Natural killer cell (primary cell): Measurements from ENCODE around the gene RELT. TPM values are rescaled to one million over a fixed set of nuclear protein-coding genes. Genes with fewer than 3 reads are reported as not detected.

Experiments used
- ATAC-seq, 3 donors: fragments of 150-1000 bp in 2 of 3; fragments of 200-7000 bp in 1 of 3; cut with Tn5 transposase; 1 replicate in 1 of 3; 2 replicates in 2 of 3; pipeline ENCODE4 v1.10.0; 2021; ENCODE audit warnings: mild to moderate bottlenecking in 2 of 3, moderate library complexity in 2 of 3
- DNase-seq, 2 donors: peaks; one replicate each; pipeline versions ENCODE4 v3.0.0 to v3.0.0-alpha.2; 2013 to 2021; ENCODE audit warnings: mixed read lengths in 1 of 2
- H3K27ac ChIP-seq: one replicate; pipeline ENCODE4 v1.5.1; 2013; ENCODE audit warnings: mild to moderate bottlenecking, low read length
- H3K27me3 ChIP-seq: one replicate; pipeline ENCODE4 v1.6.1; 2013; ENCODE audit warnings: low read length; ENCODE audit not compliant: control insufficient read depth, insufficient read depth
- H3K36me3 ChIP-seq: one replicate; pipeline ENCODE4 v1.6.1; 2013; ENCODE audit warnings: low read length; ENCODE audit not compliant: control insufficient read depth, insufficient read depth
- H3K4me1 ChIP-seq: one replicate; pipeline ENCODE4 v1.6.1; 2013; ENCODE audit warnings: low read length; ENCODE audit not compliant: control insufficient read depth, insufficient read depth
- H3K4me3 ChIP-seq: one replicate; pipeline ENCODE4 v1.5.1; 2013; ENCODE audit warnings: low read length
- H3K9me3 ChIP-seq: one replicate; pipeline ENCODE4 v1.6.1; 2013; ENCODE audit warnings: low read length; ENCODE audit not compliant: control insufficient read depth, insufficient read depth
- H3K27ac Mint-ChIP-seq, 2 donors: one replicate each; pipeline ENCODE4 v1.8.0; 2022; ENCODE audit warnings: mild to moderate bottlenecking in 2 of 2, mixed read lengths in 2 of 2, moderate library complexity in 1 of 2
- H3K27me3 Mint-ChIP-seq, 2 donors: one replicate each; pipeline ENCODE4 v1.8.0; 2022; ENCODE audit warnings: low read depth in 2 of 2, mixed read lengths in 2 of 2
- H3K36me3 Mint-ChIP-seq: one replicate; pipeline ENCODE4 v1.8.0; 2022; ENCODE audit warnings: mixed read lengths
- H3K4me1 Mint-ChIP-seq, 2 donors: one replicate each; pipeline ENCODE4 v1.8.0; 2022; ENCODE audit warnings: mixed read lengths in 2 of 2
- H3K4me3 Mint-ChIP-seq: one replicate; pipeline ENCODE4 v1.8.0; 2022; ENCODE audit warnings: mild to moderate bottlenecking, moderate library complexity, mixed read lengths
- H3K9me3 Mint-ChIP-seq, 2 donors: one replicate each; pipeline ENCODE4 v1.8.0; 2022; ENCODE audit warnings: mixed read lengths in 2 of 2
- CTCF ChIP-seq: fragments of 200-600 bp; IDR thresholded peaks from one replicate; pipeline ENCODE4 v1.8.0; 2022; ENCODE audit warnings: antibody characterized with exemption
- WGBS: methylation state at CpG from one replicate; pipeline ENCODE4 v1.1.7; 2013; ENCODE audit warnings: missing lambda C conversion rate; ENCODE audit not compliant: insufficient coverage; 5-methylcytosine and 5-hydroxymethylcytosine counted together
- intact Hi-C: fragments of 100-400 bp; cut with micrococcal nuclease; formaldehyde crosslinking; loops from one replicate; pipeline ENCODE4 v1.14.2; 2022
- total RNA-seq, 4 donors: library from RNA; stranded (reverse); fragments of 120-200 nt in 1 of 4; gene quantifications; one replicate each; pipeline versions ENCODE4 v1.2.3 to v1.2.4, GENCODE V29; 2013 to 2022

The RELT gene
- total RNA-seq, 3 donors from 2014 or later (not counting 1 experiment from before 2014, with no cell fraction given), result 132 to 264 (median 151) TPM

DNA sequence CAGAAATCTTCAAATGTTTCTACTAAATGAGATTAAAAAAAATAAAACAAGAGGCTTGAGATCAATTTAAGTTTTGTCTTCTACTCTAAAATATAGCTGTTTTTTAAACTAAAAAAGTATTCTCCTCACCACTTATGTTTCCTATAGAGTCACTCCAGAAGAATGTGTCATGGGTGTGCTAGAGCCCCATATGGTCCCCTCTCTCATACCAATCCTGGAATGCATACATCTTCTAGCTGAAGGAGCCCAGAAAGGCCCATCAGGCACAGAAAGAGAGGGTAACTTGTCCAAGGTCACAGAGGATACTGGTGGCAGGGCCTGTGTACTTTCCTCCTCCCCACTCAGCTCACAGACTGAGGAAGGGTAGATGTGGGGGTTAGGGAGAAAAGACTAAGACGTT, 34.4 kb downstream of the RELT start:
- H3K27ac ChIP-seq, result no peak overlapping the region
- H3K4me1 ChIP-seq, result no peaks in the 10 kb centered on the region
- H3K27me3 ChIP-seq, result no peaks in the 10 kb centered on the region
- peaks cover 25% of the 10 kb centered on the region for H3K36me3 ChIP-seq
- Mint-ChIP-seq H3K27me3 (no peaks in the 10 kb centered on the region), H3K4me1 (peaks cover 13 to 22% of the 10 kb centered on the region in 2 donors), H3K4me3 (no peak overlapping the region), H3K27ac (no peak overlapping the region), H3K36me3 (no peaks in the 10 kb centered on the region), H3K9me3 (no peaks in the 10 kb centered on the region)
- no peaks in the 10 kb centered on the region for H3K9me3 ChIP-seq
- intact Hi-C loops, result no loop called here
- no peak for TF ChIP-seq CTCF
- WGBS, result 60% methylated on average over 1 of the region's 1 CpG
- ATAC-seq, result no peak
- no peak overlapping the region for H3K4me3 ChIP-seq
- no peak for DNase-seq

DNA sequence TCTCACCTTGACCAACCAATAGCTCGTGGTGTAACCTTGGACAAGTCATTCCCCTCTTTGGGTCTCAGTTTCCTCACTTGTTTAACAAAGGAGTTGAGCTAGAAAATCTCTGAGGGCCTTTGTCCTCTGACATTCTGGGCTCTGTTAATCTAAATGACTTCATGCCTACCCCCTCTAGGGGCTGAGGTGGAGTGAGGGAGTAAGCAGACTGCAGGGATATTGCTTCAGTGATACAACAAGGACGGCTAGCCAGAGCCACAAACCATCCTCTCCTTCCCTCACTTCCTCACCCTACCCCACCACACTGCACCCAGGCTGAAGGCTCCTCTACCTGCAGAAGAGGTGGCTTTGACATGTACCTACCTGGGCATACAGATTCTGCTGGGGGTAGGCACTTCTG, 34.8 kb downstream of the RELT start:
- peaks cover 14 to 22% of the 10 kb centered on the region in 2 donors for H3K4me1 Mint-ChIP-seq
- WGBS, result 71% methylated on average over 2 of the region's 2 CpGs
- H3K36me3 ChIP-seq, result peaks cover 22% of the 10 kb centered on the region
- no peaks in the 10 kb centered on the region for H3K27me3 ChIP-seq
- H3K9me3 Mint-ChIP-seq, result no peaks in the 10 kb centered on the region
- no peaks in the 10 kb centered on the region for H3K4me1 ChIP-seq
- H3K9me3 ChIP-seq, result no peaks in the 10 kb centered on the region
- H3K27ac Mint-ChIP-seq, result no peak overlapping the region
- ATAC-seq (no peak), DNase-seq (no peak)
- H3K27ac ChIP-seq, result no peak overlapping the region
- TF ChIP-seq CTCF, result no peak
- H3K36me3 Mint-ChIP-seq, result no peaks in the 10 kb centered on the region
- H3K4me3 Mint-ChIP-seq, result no peak overlapping the region
- intact Hi-C loops, result no loop called here
- H3K4me3 ChIP-seq, result no peak overlapping the region
- no peaks in the 10 kb centered on the region for H3K27me3 Mint-ChIP-seq

DNA sequence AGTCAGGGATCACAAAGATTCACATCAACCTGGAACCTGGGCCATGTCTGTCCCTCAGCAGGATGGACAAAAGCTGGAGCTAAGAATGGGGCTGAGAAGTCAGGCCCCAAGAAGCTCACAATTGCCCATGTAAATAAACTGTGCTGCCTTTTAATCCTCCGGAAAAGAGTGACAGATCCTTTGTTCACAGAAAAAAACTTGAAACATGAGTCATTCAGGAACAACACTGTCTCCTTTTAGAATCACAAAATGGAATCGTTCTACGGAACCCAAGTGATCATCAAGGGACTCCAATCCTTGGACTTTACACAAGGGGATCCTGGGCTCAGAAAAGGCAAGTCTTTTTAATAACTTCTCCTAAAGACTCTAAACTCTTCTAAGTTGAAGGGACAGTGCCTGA, 36.1 kb downstream of the RELT start:
- H3K27me3 Mint-ChIP-seq, result no peaks in the 10 kb centered on the region
- Histone ChIP-seq H3K4me1 (no peaks in the 10 kb centered on the region), H3K4me3 (no peak overlapping the region), H3K27me3 (no peaks in the 10 kb centered on the region), H3K27ac (no peak overlapping the region), H3K36me3 (peaks cover 18% of the 10 kb centered on the region), H3K9me3 (no peaks in the 10 kb centered on the region)
- intact Hi-C loops, result no loop called here
- H3K9me3 Mint-ChIP-seq, result no peaks in the 10 kb centered on the region
- H3K27ac Mint-ChIP-seq, result peak overlapping the region in 1 of 2 donors; percentile 14
- H3K36me3 Mint-ChIP-seq, result no peaks in the 10 kb centered on the region
- TF ChIP-seq CTCF, result no peak
- no peak for DNase-seq
- ATAC-seq, result no peak
- WGBS, result 92% methylated on average over 3 of the region's 3 CpGs
- H3K4me3 Mint-ChIP-seq, result no peak overlapping the region
- peaks cover 20 to 22% of the 10 kb centered on the region in 2 donors for H3K4me1 Mint-ChIP-seq

DNA sequence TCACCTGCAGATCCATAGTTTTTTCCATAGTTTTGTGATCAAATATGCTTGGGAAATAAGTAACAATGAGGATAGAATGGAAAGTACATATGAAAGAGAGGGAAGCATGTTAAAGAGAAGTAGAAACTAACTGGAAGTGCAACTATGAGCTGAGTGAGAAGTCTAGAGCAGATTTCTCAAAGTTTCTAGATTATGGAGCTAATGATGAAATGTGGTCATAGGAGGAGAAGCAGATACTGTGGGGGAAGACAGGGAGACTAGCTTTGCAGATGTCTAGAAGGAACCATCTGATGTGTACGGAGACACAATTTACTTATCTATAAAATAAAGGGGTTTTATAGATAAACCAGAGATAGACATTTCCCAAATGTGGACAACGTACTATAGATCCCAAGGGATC, 37.1 kb downstream of the RELT start:
- Mint-ChIP-seq H3K27me3 (no peaks in the 10 kb centered on the region), H3K27ac (no peak overlapping the region), H3K4me3 (no peak overlapping the region), H3K36me3 (no peaks in the 10 kb centered on the region), H3K9me3 (no peaks in the 10 kb centered on the region), H3K4me1 (peaks cover 20 to 22% of the 10 kb centered on the region in 2 donors)
- no peaks in the 10 kb centered on the region for H3K9me3 ChIP-seq
- ATAC-seq, result no peak
- intact Hi-C loops, result no loop called here
- no peak for TF ChIP-seq CTCF
- no peaks in the 10 kb centered on the region for H3K27me3 ChIP-seq
- H3K36me3 ChIP-seq, result peaks cover 19% of the 10 kb centered on the region
- no peak overlapping the region for H3K27ac ChIP-seq
- 100% methylated on average over 1 of the region's 2 CpGs for WGBS
- H3K4me3 ChIP-seq, result no peak overlapping the region
- H3K4me1 ChIP-seq, result no peaks in the 10 kb centered on the region
- no peak for DNase-seq
